ENCODE measurements around the gene PARP12.

Gene PARP12

DNA sequence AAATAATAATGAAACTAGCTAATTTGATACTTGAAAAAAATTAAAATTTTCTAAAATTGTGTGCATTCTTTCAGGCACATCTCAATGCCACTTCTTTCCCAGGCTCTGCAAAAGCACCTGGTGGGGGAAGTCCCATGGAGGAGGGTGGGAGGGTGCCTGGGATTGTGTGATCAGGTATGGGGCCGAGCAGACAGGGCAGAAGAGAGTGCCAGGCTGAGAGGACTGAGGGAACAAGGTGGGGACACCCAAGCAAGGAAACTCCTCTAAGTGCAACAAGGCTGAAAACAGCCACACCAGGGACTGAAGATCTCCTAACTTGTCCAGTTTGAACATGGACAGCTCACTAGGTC lies 13.8 kb downstream of the PARP12 start:
- Histone ChIP-seq H3K27ac (ENCODE audit: low read length) (no peak overlapping the region), H3K4me1 (ENCODE audit: control insufficient read depth in 1 of 2, insufficient read depth in 2 of 2, low read length in 2 of 2) (no peaks in the 10 kb centered on the region), H3K36me3 (ENCODE audit: control insufficient read depth in 1 of 2, insufficient read depth in 2 of 2, low read length in 2 of 2) (peaks cover 7 to 23% of the 10 kb centered on the region in 2 donors), H3K27me3 (ENCODE audit: low read depth, low read length) (no peaks in the 10 kb centered on the region), H3K4me3 (ENCODE audit: low read depth in 1 of 2, low read length in 2 of 2) (no peak overlapping the region), H3K9me3 (ENCODE audit: control insufficient read depth in 1 of 2, low read length in 2 of 2) (no peaks in the 10 kb centered on the region)

- Histone ChIP-seq H3K36me3 (ENCODE audit: control insufficient read depth in 1 of 2, insufficient read depth in 2 of 2, low read length in 2 of 2) (peaks cover 7 to 21% of the 10 kb centered on the region in 2 donors), H3K27me3 (ENCODE audit: low read depth, low read length) (no peaks in the 10 kb centered on the region), H3K4me3 (ENCODE audit: low read depth in 1 of 2, low read length in 2 of 2) (no peak overlapping the region), H3K9me3 (ENCODE audit: control insufficient read depth in 1 of 2, low read length in 2 of 2) (no peaks in the 10 kb centered on the region), H3K4me1 (ENCODE audit: control insufficient read depth in 1 of 2, insufficient read depth in 2 of 2, low read length in 2 of 2) (no peaks in the 10 kb centered on the region), H3K27ac (ENCODE audit: low read length) (no peak overlapping the region)
These were observed 14.6 kb downstream of the PARP12 start for GRCh38 chr7:140048138-140048537.

DNA sequence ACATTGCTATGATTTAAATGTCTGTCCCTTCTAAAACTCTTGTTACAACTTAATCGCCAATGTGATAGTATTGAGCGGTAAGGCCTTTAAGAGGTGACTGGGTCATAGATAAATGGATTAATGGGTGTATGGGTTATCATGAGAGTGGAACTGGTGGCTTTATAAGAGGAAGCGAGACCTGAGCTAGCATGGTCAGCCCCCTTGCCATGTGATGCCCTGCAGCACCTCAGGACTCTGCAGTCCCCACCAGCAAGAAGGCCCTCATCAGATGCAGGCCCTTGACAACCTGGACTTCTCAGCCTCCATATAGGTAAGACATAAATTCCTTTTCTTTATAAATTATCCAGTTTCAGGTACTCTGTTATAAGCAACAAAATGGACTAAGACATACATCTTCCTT lies 15.6 kb downstream of the PARP12 start:
- no peaks in the 10 kb centered on the region for H3K9me3 ChIP-seq (ENCODE audit: control insufficient read depth in 1 of 2, low read length in 2 of 2)
- no peak overlapping the region for H3K27ac ChIP-seq (ENCODE audit: low read length)
- peaks cover 11 to 19% of the 10 kb centered on the region in 2 donors for H3K36me3 ChIP-seq (ENCODE audit: control insufficient read depth in 1 of 2, insufficient read depth in 2 of 2, low read length in 2 of 2)
- no peaks in the 10 kb centered on the region for H3K4me1 ChIP-seq (ENCODE audit: control insufficient read depth in 1 of 2, insufficient read depth in 2 of 2, low read length in 2 of 2)
- no peak overlapping the region for H3K4me3 ChIP-seq (ENCODE audit: low read depth in 1 of 2, low read length in 2 of 2)
- H3K27me3 ChIP-seq (ENCODE audit: low read depth, low read length), result no peaks in the 10 kb centered on the region

DNA sequence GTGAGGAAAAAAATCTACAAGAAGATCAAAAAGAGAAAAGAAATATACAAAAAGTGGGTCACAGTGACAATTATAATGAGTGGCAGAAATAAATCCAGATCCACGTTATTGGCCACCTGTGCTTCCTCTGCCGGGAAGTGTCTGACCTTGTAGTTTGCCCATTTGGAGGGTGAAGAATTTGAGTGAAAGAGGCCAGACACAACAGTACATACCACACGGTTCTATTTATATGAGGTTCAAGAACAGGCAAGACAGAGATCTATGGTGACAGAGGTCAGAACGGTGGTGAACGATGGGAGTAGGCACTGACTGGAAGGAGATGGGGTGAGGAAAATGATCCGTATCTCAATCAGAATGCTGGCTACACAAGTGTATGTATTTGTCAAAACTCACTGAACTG lies 17.1 kb downstream of the PARP12 start:
- Histone ChIP-seq H3K36me3 (ENCODE audit: control insufficient read depth in 1 of 2, insufficient read depth in 2 of 2, low read length in 2 of 2) (peaks cover 21 to 26% of the 10 kb centered on the region in 2 donors), H3K4me1 (ENCODE audit: control insufficient read depth in 1 of 2, insufficient read depth in 2 of 2, low read length in 2 of 2) (no peaks in the 10 kb centered on the region), H3K27me3 (ENCODE audit: low read depth, low read length) (no peaks in the 10 kb centered on the region), H3K4me3 (ENCODE audit: low read depth in 1 of 2, low read length in 2 of 2) (no peak overlapping the region), H3K9me3 (ENCODE audit: control insufficient read depth in 1 of 2, low read length in 2 of 2) (no peaks in the 10 kb centered on the region), H3K27ac (ENCODE audit: low read length) (no peak overlapping the region)

- Histone ChIP-seq H3K9me3 (ENCODE audit: control insufficient read depth in 1 of 2, low read length in 2 of 2) (no peaks in the 10 kb centered on the region), H3K36me3 (ENCODE audit: control insufficient read depth in 1 of 2, insufficient read depth in 2 of 2, low read length in 2 of 2) (peaks cover 21 to 31% of the 10 kb centered on the region in 2 donors), H3K4me1 (ENCODE audit: control insufficient read depth in 1 of 2, insufficient read depth in 2 of 2, low read length in 2 of 2) (no peaks in the 10 kb centered on the region), H3K27me3 (ENCODE audit: low read depth, low read length) (no peaks in the 10 kb centered on the region), H3K4me3 (ENCODE audit: low read depth in 1 of 2, low read length in 2 of 2) (no peak overlapping the region), H3K27ac (ENCODE audit: low read length) (no peak overlapping the region)
These were observed 18.5 kb downstream of the PARP12 start for GRCh38 chr7:140044251-140044650.

GRCh38 chr7:140042386-140042670 lies 20.4 kb downstream of the PARP12 start:
- H3K4me1 ChIP-seq (ENCODE audit: control insufficient read depth in 1 of 2, insufficient read depth in 2 of 2, low read length in 2 of 2), result no peaks in the 10 kb centered on the region
- H3K4me3 ChIP-seq (ENCODE audit: low read depth in 1 of 2, low read length in 2 of 2), result no peak overlapping the region
- no peaks in the 10 kb centered on the region for H3K27me3 ChIP-seq (ENCODE audit: low read depth, low read length)
- no peak overlapping the region for H3K27ac ChIP-seq (ENCODE audit: low read length)
- peaks cover 31 to 38% of the 10 kb centered on the region in 2 donors for H3K36me3 ChIP-seq (ENCODE audit: control insufficient read depth in 1 of 2, insufficient read depth in 2 of 2, low read length in 2 of 2)
- no peaks in the 10 kb centered on the region for H3K9me3 ChIP-seq (ENCODE audit: control insufficient read depth in 1 of 2, low read length in 2 of 2)

DNA sequence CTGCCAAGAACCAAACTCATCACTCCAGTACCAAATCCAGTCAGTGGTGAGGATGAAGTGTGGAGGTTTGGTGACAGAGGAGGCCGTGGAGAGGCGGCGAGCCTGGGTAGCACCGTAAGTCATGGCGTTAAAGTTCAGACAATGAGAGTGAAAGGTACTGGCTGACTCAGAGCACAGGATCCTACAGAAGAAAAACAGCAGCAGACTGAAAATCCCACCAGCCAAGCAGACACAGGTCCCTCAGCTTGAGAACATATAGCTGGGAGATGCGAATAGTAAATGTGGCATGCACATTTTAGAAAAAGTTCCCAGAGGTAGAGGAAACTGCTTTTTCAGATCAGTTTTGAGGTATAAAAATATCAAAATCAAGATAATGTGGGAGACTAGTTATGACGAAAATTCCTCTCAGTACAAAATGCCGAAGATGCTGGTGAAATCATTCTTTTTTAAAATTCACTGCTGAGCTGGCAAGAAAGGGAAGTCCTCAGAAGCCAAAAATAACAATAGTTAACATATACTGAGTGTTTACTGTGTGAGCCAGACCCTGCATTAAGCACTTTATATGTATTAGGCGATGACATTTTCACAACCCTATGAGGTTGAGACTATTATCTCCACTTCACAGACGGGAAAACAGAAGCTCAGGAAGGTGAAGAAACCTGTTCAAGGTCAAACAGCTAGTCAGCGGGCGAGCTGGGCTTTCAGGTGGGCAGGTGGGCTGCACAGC lies 20.9 kb downstream of the PARP12 start:
- Histone ChIP-seq H3K27ac (ENCODE audit: low read length) (no peak overlapping the region), H3K4me3 (ENCODE audit: low read depth in 1 of 2, low read length in 2 of 2) (no peak overlapping the region), H3K36me3 (ENCODE audit: control insufficient read depth in 1 of 2, insufficient read depth in 2 of 2, low read length in 2 of 2) (peaks cover 32 to 39% of the 10 kb centered on the region in 2 donors), H3K4me1 (ENCODE audit: control insufficient read depth in 1 of 2, insufficient read depth in 2 of 2, low read length in 2 of 2) (no peaks in the 10 kb centered on the region), H3K9me3 (ENCODE audit: control insufficient read depth in 1 of 2, low read length in 2 of 2) (no peaks in the 10 kb centered on the region), H3K27me3 (ENCODE audit: low read depth, low read length) (no peaks in the 10 kb centered on the region)

DNA sequence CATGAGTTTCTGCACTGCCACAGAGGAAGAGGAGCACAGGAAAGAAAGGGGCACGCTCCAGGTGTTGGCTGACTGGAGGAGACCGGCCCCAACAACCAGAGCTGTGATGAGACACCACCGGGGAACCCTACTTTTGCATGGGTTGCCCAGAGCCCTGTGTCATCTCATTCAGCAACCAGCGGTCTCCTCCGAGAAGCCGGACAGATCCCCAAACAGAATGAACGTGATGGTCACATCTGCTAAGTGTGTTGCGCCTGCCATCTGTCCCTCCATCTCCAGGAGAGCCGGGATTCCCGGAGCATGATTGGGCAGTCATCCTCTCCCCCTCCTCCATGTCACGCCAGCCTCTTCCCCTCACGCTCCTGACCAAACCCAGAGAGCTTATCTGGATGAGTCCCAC lies 22.9 kb downstream of the PARP12 start:
- Histone ChIP-seq H3K36me3 (ENCODE audit: control insufficient read depth in 1 of 2, insufficient read depth in 2 of 2, low read length in 2 of 2) (peaks cover 25 to 30% of the 10 kb centered on the region in 2 donors), H3K27ac (ENCODE audit: low read length) (no peak overlapping the region), H3K27me3 (ENCODE audit: low read depth, low read length) (no peaks in the 10 kb centered on the region)

DNA sequence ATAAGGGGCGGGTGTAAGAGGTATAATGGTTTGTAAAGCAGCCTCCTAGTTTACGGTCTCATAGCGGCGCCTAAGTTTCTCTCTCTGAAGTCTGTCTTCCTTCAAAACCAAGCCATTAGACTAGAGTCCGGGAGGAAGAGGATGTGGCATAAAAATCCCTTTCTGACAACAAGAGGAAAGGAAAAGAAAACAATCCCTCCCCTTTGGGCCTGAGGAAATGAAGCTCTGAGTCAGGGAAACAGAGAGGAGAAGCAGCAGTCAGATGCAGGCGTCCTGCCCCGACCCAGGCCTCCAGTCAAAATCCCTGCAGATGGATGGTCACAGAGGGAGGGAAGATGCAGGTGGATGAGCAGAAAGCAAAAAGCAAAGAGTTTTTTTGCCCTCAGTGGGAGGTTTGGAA lies 23.7 kb downstream of the PARP12 start:
- Histone ChIP-seq H3K4me1 (ENCODE audit: control insufficient read depth in 1 of 2, insufficient read depth in 2 of 2, low read length in 2 of 2) (no peaks in the 10 kb centered on the region), H3K36me3 (ENCODE audit: control insufficient read depth in 1 of 2, insufficient read depth in 2 of 2, low read length in 2 of 2) (peaks cover 26 to 32% of the 10 kb centered on the region in 2 donors), H3K9me3 (ENCODE audit: control insufficient read depth in 1 of 2, low read length in 2 of 2) (no peaks in the 10 kb centered on the region), H3K27ac (ENCODE audit: low read length) (no peak overlapping the region), H3K27me3 (ENCODE audit: low read depth, low read length) (no peaks in the 10 kb centered on the region), H3K4me3 (ENCODE audit: low read depth in 1 of 2, low read length in 2 of 2) (no peak overlapping the region)

More for the DNA sequence above, 22.9 kb downstream of the PARP12 start:
- Histone ChIP-seq H3K4me3 (ENCODE audit: low read depth in 1 of 2, low read length in 2 of 2) (no peak overlapping the region), H3K4me1 (ENCODE audit: control insufficient read depth in 1 of 2, insufficient read depth in 2 of 2, low read length in 2 of 2) (no peaks in the 10 kb centered on the region), H3K9me3 (ENCODE audit: control insufficient read depth in 1 of 2, low read length in 2 of 2) (no peaks in the 10 kb centered on the region)

DNA sequence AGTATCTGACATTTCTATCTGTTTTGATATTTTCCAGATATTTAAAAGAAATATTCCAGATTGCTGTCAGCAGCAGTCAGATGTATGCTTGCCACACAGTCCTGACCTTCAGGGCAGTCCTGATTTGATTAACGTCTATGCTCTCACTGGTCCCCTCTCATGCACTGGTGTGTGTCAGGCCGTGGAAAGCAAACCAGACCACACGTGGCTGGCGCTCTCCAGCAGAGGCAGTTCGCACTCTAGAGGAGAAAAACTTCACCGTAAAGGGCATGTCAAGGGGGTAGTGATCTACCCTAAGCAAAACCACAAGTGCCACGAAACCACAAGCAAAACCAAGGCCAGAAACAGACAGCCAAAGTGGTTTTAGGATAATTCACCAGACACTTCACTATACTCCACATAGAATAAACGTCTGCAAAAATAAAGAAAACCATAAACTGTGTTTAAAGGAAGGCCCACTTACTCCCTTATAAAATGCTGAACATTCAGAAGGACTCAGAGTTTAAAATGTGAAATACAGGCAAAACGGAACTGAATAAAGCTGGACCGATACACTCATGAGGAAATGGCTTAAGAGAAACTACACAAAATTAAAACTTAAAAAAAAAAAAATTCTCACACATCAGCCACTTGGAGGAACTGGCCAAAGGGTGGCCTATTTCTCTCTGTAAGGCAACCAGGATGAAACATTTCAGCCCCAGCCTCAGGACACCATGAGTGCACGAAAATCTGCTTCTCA lies 26.4 kb downstream of the PARP12 start:
- Histone ChIP-seq H3K36me3 (ENCODE audit: control insufficient read depth in 1 of 2, insufficient read depth in 2 of 2, low read length in 2 of 2) (peaks cover 24 to 39% of the 10 kb centered on the region in 2 donors), H3K4me3 (ENCODE audit: low read depth in 1 of 2, low read length in 2 of 2) (no peak overlapping the region), H3K9me3 (ENCODE audit: control insufficient read depth in 1 of 2, low read length in 2 of 2) (no peaks in the 10 kb centered on the region), H3K4me1 (ENCODE audit: control insufficient read depth in 1 of 2, insufficient read depth in 2 of 2, low read length in 2 of 2) (no peaks in the 10 kb centered on the region), H3K27ac (ENCODE audit: low read length) (no peak overlapping the region), H3K27me3 (ENCODE audit: low read depth, low read length) (no peaks in the 10 kb centered on the region)

DNA sequence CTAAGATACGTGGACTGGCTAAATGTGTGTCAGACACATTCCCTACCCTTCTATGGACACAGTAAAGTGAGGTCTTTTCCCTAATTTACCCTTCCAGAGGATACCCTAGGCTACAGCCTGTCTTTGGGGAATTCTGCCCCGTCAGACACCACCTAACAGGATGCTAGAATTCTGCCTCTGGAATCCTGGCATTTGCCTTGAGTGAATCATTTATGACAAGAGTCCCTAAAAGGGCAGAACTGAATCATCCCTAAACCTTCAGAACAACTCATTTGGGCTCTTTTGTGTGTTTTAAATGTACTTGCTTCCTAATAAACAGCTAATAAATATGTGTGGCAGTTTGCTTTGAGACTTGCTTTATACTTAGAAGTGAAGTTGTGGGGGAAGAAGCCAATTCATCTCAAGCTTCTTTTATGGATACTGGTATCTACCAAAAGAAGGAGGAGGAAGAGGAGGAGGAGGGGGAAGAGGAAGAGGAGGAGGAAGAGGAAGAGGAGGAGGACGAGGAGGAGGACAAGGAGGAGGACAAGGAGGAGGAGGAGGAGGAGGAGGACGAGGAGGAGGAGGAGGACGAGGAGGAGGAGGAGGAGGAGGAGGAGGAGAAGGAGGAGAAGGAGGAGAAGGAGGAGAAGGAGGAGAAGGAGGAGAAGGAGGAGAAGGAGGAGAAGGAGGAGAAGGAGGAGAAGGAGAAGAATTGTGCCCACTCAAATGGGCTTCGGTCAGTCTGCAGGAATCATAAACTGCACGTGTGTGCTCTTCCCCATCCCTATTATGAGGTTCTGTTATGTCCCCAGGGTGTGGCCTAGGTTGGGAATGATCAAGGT lies 27.1 kb downstream of the PARP12 start:
- Histone ChIP-seq H3K4me3 (ENCODE audit: low read depth in 1 of 2, low read length in 2 of 2) (no peak overlapping the region), H3K27me3 (ENCODE audit: low read depth, low read length) (no peaks in the 10 kb centered on the region), H3K36me3 (ENCODE audit: control insufficient read depth in 1 of 2, insufficient read depth in 2 of 2, low read length in 2 of 2) (peaks cover 21 to 38% of the 10 kb centered on the region in 2 donors), H3K4me1 (ENCODE audit: control insufficient read depth in 1 of 2, insufficient read depth in 2 of 2, low read length in 2 of 2) (no peaks in the 10 kb centered on the region), H3K27ac (ENCODE audit: low read length) (no peak overlapping the region), H3K9me3 (ENCODE audit: control insufficient read depth in 1 of 2, low read length in 2 of 2) (no peaks in the 10 kb centered on the region)
